A549 (cell line): Measurements from ENCODE around the gene CXorf49B. TPM values are rescaled to one million over a fixed set of nuclear protein-coding genes. Genes with fewer than 3 reads are reported as not detected.
"Not testable (repeated sequence)": the region's sequence is repeated elsewhere in the genome, so short reads cannot be mapped to it uniquely, and the experiment has no call there.

Experiments used
- ATAC-seq, 2 experiments: fragments of 200-7000 bp in 1 of 2; fragments of >200 bp in 1 of 2; cut with Nextera tagmentation in 1 of 2; cut with Tn5 transposase in 1 of 2; 3 replicates each; pipeline versions ENCODE4 v1.8.0 to v1.9.1; 2018 to 2020; ENCODE audit warnings: mild to moderate bottlenecking in 1 of 2, moderate library complexity in 1 of 2
- CTCF ChIA-PET: fragments of 300-600 bp; sonication (Branson Sonifier 250); formaldehyde crosslinking; extraction: SDS; loops from one replicate; lab custom pipeline; 2021; ENCODE audit warnings: antibody characterized with exemption, inconsistent platforms; lab: Yijun Ruan, JAX
- POLR2A ChIA-PET: fragments of 350-600 bp; formaldehyde crosslinking; extraction: SDS; loops from one replicate; lab custom pipeline; 2021; ENCODE audit warnings: antibody characterized with exemption, inconsistent platforms; lab: Yijun Ruan, JAX
- DNase-seq, 2 experiments: peaks; one replicate each; pipeline versions ENCODE4 v3.0.0 to v3.0.0-alpha.2; 2011 to 2016; ENCODE audit warnings: low read depth in 1 of 2, low spot score in 1 of 2
- FAIRE-seq: peaks from 2 replicates; lab custom pipeline; 2011; peaks lifted over from hg19 to GRCh38; lab: Jason Lieb, UNC
- H3K27ac ChIP-seq, 2 experiments: fragments of >200 bp; sonication (Bioruptor Twin); formaldehyde crosslinking; 3 replicates each; pipeline ENCODE4 v1.5.1; 2016 to 2017
- H3K4me1 ChIP-seq: fragments of >200 bp; sonication (Bioruptor Twin); formaldehyde crosslinking; 3 replicates; pipeline ENCODE4 v1.6.1; 2016
- H3K4me2 ChIP-seq: fragments of >200 bp; sonication (Bioruptor Twin); formaldehyde crosslinking; 3 replicates; pipeline ENCODE4 v1.6.1; 2016
- H3K4me3 ChIP-seq: fragments of >200 bp; sonication (Bioruptor Twin); formaldehyde crosslinking; 3 replicates; pipeline ENCODE4 v1.5.1; 2016
- H3K9me3 ChIP-seq: fragments of >200 bp; sonication (Bioruptor Twin); formaldehyde crosslinking; 3 replicates; pipeline ENCODE4 v1.6.1; 2016
- WGBS: methylation state at CpG from one replicate; pipeline ENCODE4 v1.1.6; 2017; ENCODE audit errors: missing lambda C conversion rate; 5-methylcytosine and 5-hydroxymethylcytosine counted together
- polyA minus RNA-seq: library from RNA; depleted of rRNA, polyadenylated mRNA; stranded (reverse); fragments of >200 nt; gene quantifications from 2 replicates; pipeline ENCODE4 v1.2.3, GENCODE V29; 2011; rRNA and poly(A)+ RNA removed
- polyA plus RNA-seq, 4 experiments: library from polyadenylated mRNA; depleted of rRNA in 3 of 4; stranded (reverse); fragments of >200 nt; fragmentation: RNase III in 1 of 4; extraction: RNeasy Plus Mini Kit Qiagen cat#74134 plus additional on column Dnase treatment in 1 of 4; gene quantifications; 2 replicates in 3 of 4; 3 replicates in 1 of 4; pipeline ENCODE4 v1.2.3, GENCODE V29; 2011 to 2017

Gene CXorf49B
- polyA plus RNA-seq (2011; rRNA removed) (not detected in 2 replicates), polyA plus RNA-seq (2017; fragmentation: RNase III; extraction: RNeasy Plus Mini Kit Qiagen cat#74134 plus additional on column Dnase treatment) (not detected in 3 replicates), polyA minus RNA-seq (not detected in 2 replicates)
- not detected in 2 replicates for polyA plus RNA-seq (2012; cell fraction: cytosol; rRNA removed)
- not detected in 2 replicates for polyA plus RNA-seq (2012; cell fraction: nucleus; rRNA removed)

GRCh38 chrX:71763049-71763448 lies at the start of gene CXorf49B:
CXorf49B (plus strand) TSS chrX:71763349; CDS start chrX:71763424, 75 bp downstream.
- not testable (repeated sequence) for H3K27ac ChIP-seq

GRCh38 chrX:71714064-71714463 lies 49.1 kb upstream of the CXorf49B start:
- CTCF ChIA-PET, H3K27ac ChIP-seq, H3K4me3 ChIP-seq, H3K4me2 ChIP-seq, DNase-seq, POLR2A ChIA-PET, H3K9me3 ChIP-seq, ATAC-seq, H3K4me1 ChIP-seq, FAIRE-seq: not testable (repeated sequence)
- no CpG with 5 or more reads among the region's 14 CpGs for WGBS

More at GRCh38 chrX:71763049-71763448, at the start of gene CXorf49B:
- CTCF ChIA-PET, H3K4me3 ChIP-seq, H3K4me1 ChIP-seq, H3K9me3 ChIP-seq, ATAC-seq, FAIRE-seq, POLR2A ChIA-PET, DNase-seq, H3K4me2 ChIP-seq: not testable (repeated sequence)
- WGBS, result no CpG with 5 or more reads among the region's 34 CpGs

- CTCF ChIA-PET, H3K4me2 ChIP-seq, POLR2A ChIA-PET, DNase-seq, H3K4me3 ChIP-seq, H3K4me1 ChIP-seq, H3K27ac ChIP-seq, H3K9me3 ChIP-seq: not testable (repeated sequence)
- WGBS, result no CpG with 5 or more reads among the region's 8 CpGs
- ATAC-seq (peak; percentile 57 to 78; a peak in 3 of 6 replicates), FAIRE-seq (peak; percentile 7)
These were observed 47.6 kb upstream of the CXorf49B start for GRCh38 chrX:71715551-71715950.

- POLR2A ChIA-PET, H3K9me3 ChIP-seq, DNase-seq, H3K4me1 ChIP-seq, H3K27ac ChIP-seq, CTCF ChIA-PET, H3K4me3 ChIP-seq, H3K4me2 ChIP-seq, ATAC-seq, FAIRE-seq: not testable (repeated sequence)
- no CpG with 5 or more reads among the region's 12 CpGs for WGBS
These were observed 46.8 kb upstream of the CXorf49B start for GRCh38 chrX:71716323-71716722.

- H3K4me2 ChIP-seq, CTCF ChIA-PET, H3K4me1 ChIP-seq, H3K4me3 ChIP-seq, H3K27ac ChIP-seq, ATAC-seq, DNase-seq, POLR2A ChIA-PET, H3K9me3 ChIP-seq, FAIRE-seq: not testable (repeated sequence)
- WGBS, result no CpG with 5 or more reads among the region's 30 CpGs
These were observed 45.0 kb upstream of the CXorf49B start, which contains the start of gene CXorf49 for GRCh38 chrX:71718185-71718584. CXorf49 (minus strand) TSS chrX:71718285; CDS start chrX:71718151, 134 bp downstream.

- H3K4me1 ChIP-seq, CTCF ChIA-PET, H3K4me2 ChIP-seq, H3K9me3 ChIP-seq, H3K4me3 ChIP-seq, DNase-seq, H3K27ac ChIP-seq, POLR2A ChIA-PET, ATAC-seq: not testable (repeated sequence)
- WGBS, result 60% methylated on average over 1 of the region's 30 CpGs
- peak; percentile 18 for FAIRE-seq
These were observed 44.0 kb upstream of the CXorf49B start for GRCh38 chrX:71719195-71719594.

GRCh38 chrX:71720289-71720886 lies 42.8 kb upstream of the CXorf49B start:
- FAIRE-seq, H3K4me1 ChIP-seq, H3K9me3 ChIP-seq, H3K4me2 ChIP-seq, DNase-seq, H3K4me3 ChIP-seq, CTCF ChIA-PET, ATAC-seq, H3K27ac ChIP-seq, POLR2A ChIA-PET: not testable (repeated sequence)
- no CpG with 5 or more reads among the region's 20 CpGs for WGBS

DNA sequence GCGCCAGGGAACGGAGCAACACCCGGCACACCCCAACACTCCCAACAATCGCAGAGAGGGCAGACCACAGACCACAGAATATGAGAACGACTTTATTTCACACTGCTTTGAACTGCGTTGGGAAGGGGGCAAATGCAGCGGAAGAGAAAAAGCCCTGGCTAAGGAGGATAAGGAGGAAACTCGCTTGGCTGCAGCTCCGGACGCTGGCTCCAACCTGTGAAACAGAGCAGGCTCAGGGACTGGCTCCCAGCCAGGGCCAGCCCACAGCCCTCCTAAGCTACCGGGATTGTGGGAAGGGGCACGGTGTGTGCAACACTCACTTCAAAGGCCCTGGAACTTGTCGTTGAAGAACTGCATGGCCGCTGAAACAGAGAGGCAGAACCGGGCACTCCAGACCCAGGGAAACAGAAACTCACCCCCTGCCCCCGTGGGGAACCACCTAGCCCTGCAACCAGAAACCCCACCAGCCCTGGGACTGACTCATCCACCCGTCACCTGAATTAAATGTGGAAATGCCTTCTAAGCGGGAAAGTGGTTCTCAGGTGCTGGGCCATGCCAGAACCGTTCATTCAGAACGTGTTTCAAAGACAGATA lies 2.4 kb upstream of the CXorf49B start:
- H3K27ac ChIP-seq, ATAC-seq, H3K4me2 ChIP-seq, POLR2A ChIA-PET, FAIRE-seq, H3K4me3 ChIP-seq, H3K9me3 ChIP-seq, H3K4me1 ChIP-seq, CTCF ChIA-PET, DNase-seq: not testable (repeated sequence)
- WGBS, result no CpG with 5 or more reads among the region's 20 CpGs

GRCh38 chrX:71764832-71765231 lies 1.7 kb downstream of the CXorf49B start:
- H3K4me1 ChIP-seq, H3K4me3 ChIP-seq, FAIRE-seq, CTCF ChIA-PET, ATAC-seq, DNase-seq, POLR2A ChIA-PET, H3K27ac ChIP-seq, H3K9me3 ChIP-seq, H3K4me2 ChIP-seq: not testable (repeated sequence)
- WGBS, result no CpG with 5 or more reads among the region's 11 CpGs

DNA sequence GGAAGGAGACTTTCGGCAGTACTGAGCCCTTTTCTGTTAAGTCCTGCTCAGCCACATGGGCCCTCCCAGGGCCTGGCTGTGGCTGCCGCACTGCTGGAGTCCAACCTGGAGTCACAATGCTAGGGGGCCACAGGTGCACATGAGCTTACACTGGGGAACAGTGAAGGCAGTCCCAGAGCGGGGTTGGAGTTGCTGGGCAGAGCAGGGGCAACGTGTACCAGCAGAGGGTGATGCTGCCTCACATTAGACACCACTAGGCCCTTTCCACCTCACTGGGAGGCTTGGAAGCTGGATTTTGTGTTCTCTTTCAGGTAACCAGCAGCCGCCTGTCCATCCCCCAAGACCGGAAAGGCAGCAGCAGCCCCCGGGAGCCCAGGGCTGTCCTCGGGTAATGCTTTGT lies 2.5 kb downstream of the CXorf49B start:
- H3K4me2 ChIP-seq, DNase-seq, POLR2A ChIA-PET, CTCF ChIA-PET, H3K9me3 ChIP-seq, H3K4me3 ChIP-seq, H3K4me1 ChIP-seq, H3K27ac ChIP-seq: not testable (repeated sequence)
- WGBS, result no CpG with 5 or more reads among the region's 8 CpGs
- FAIRE-seq (peak; percentile 89), ATAC-seq (peak; percentile 75 to 80)

- not testable (repeated sequence) for FAIRE-seq
These were observed 4.0 kb downstream of the CXorf49B start for GRCh38 chrX:71767134-71767533.

More at GRCh38 chrX:71767134-71767533, 4.0 kb downstream of the CXorf49B start:
- DNase-seq, POLR2A ChIA-PET, H3K4me3 ChIP-seq, H3K4me1 ChIP-seq, ATAC-seq, CTCF ChIA-PET, H3K4me2 ChIP-seq, H3K27ac ChIP-seq, H3K9me3 ChIP-seq: not testable (repeated sequence)
- no CpG with 5 or more reads among the region's 14 CpGs for WGBS
